Mesodermal cell (in vitro differentiated cells): Measurements from ENCODE around the gene ACTR8.

Experiments used
- H3K27ac ChIP-seq: 2 replicates; pipeline ENCODE4 v1.7.0; 2013; ENCODE audit warnings: mild to moderate bottlenecking, low read depth, low read length, moderate library complexity; ENCODE audit not compliant: severe bottlenecking
- H3K36me3 ChIP-seq: 2 replicates; pipeline ENCODE4 v1.7.1; 2013; ENCODE audit warnings: mild to moderate bottlenecking, low read length, moderate library complexity; ENCODE audit not compliant: control insufficient read depth, insufficient read depth
- H3K4me1 ChIP-seq: one replicate; pipeline ENCODE4 v1.7.1; 2013; ENCODE audit warnings: mild to moderate bottlenecking, low read length; ENCODE audit not compliant: insufficient read depth, control insufficient read depth, poor library complexity, severe bottlenecking
- H3K4me3 ChIP-seq: 2 replicates; pipeline ENCODE4 v1.7.0; 2013; ENCODE audit warnings: low read length, control low read depth, mild to moderate bottlenecking; ENCODE audit not compliant: insufficient read depth, poor library complexity, severe bottlenecking; ENCODE audit errors: extremely low read depth
- H3K9me3 ChIP-seq: 2 replicates; pipeline ENCODE4 v1.7.1; 2013; ENCODE audit warnings: mild to moderate bottlenecking, low read length, moderate library complexity; ENCODE audit not compliant: control insufficient read depth
- WGBS, 2 experiments: methylation state at CpG; one replicate each; pipeline ENCODE4 v1.1.5; 2013; ENCODE audit warnings: missing lambda C conversion rate in 2 of 2; ENCODE audit not compliant: insufficient coverage in 2 of 2; 5-methylcytosine and 5-hydroxymethylcytosine counted together

ACTR8 gene

GRCh38 chr3:53845103-53845880 lies 36.7 kb downstream of the ACTR8 start:
- H3K4me3 ChIP-seq: peak overlapping the region; percentile 50
- H3K4me1 ChIP-seq: no peaks in the 10 kb centered on the region
- H3K9me3 ChIP-seq: no peaks in the 10 kb centered on the region
- 19% methylated on average over 25 of the region's 25 CpGs for WGBS, 2 experiments
- H3K27ac ChIP-seq: no peak overlapping the region
- no peaks in the 10 kb centered on the region for H3K36me3 ChIP-seq

- Histone ChIP-seq H3K9me3 (no peaks in the 10 kb centered on the region), H3K27ac (no peak overlapping the region), H3K4me1 (no peaks in the 10 kb centered on the region), H3K4me3 (no peak overlapping the region), H3K36me3 (no peaks in the 10 kb centered on the region)
- 93 to 95% methylated on average over 7 to 8 of the region's 9 CpGs for WGBS, 2 experiments
Observed at GRCh38 chr3:53844262-53845102, 37.5 kb downstream of the ACTR8 start.

- Histone ChIP-seq H3K9me3 (no peaks in the 10 kb centered on the region), H3K36me3 (no peaks in the 10 kb centered on the region), H3K4me1 (no peaks in the 10 kb centered on the region), H3K27ac (no peak overlapping the region), H3K4me3 (no peak overlapping the region)
- 85 to 86% methylated on average over 7 to 8 of the region's 10 CpGs for WGBS, 2 experiments
Observed at GRCh38 chr3:53843195-53844177, 38.5 kb downstream of the ACTR8 start.

- H3K9me3 ChIP-seq: no peaks in the 10 kb centered on the region
- no peak overlapping the region for H3K27ac ChIP-seq
- H3K4me1 ChIP-seq: no peaks in the 10 kb centered on the region
- no peaks in the 10 kb centered on the region for H3K36me3 ChIP-seq
- 61 to 68% methylated on average over 8 to 11 of the region's 12 CpGs for WGBS, 2 experiments
- no peak overlapping the region for H3K4me3 ChIP-seq
Observed at GRCh38 chr3:53842436-53843194, 39.3 kb downstream of the ACTR8 start.

- Histone ChIP-seq H3K9me3 (no peaks in the 10 kb centered on the region), H3K4me3 (no peak overlapping the region), H3K36me3 (no peaks in the 10 kb centered on the region), H3K27ac (no peak overlapping the region), H3K4me1 (no peaks in the 10 kb centered on the region)
- 93% methylated on average over 4 of the region's 5 CpGs for WGBS, 2 experiments
Observed at GRCh38 chr3:53841296-53841695, 40.7 kb downstream of the ACTR8 start.

GRCh38 chr3:53837331-53837730 lies 44.6 kb downstream of the ACTR8 start:
- Histone ChIP-seq H3K4me1 (no peaks in the 10 kb centered on the region), H3K9me3 (no peaks in the 10 kb centered on the region), H3K4me3 (no peak overlapping the region), H3K36me3 (no peaks in the 10 kb centered on the region), H3K27ac (no peak overlapping the region)
- WGBS, 2 experiments: 92 to 96% methylated on average over 8 to 10 of the region's 10 CpGs

GRCh38 chr3:53836084-53836872 lies 45.7 kb downstream of the ACTR8 start:
- Histone ChIP-seq H3K4me3 (no peak overlapping the region), H3K36me3 (no peaks in the 10 kb centered on the region), H3K9me3 (no peaks in the 10 kb centered on the region), H3K27ac (no peak overlapping the region), H3K4me1 (no peaks in the 10 kb centered on the region)
- WGBS, 2 experiments: 91 to 94% methylated on average over 7 of the region's 9 CpGs

GRCh38 chr3:53835257-53835656 lies 46.7 kb downstream of the ACTR8 start:
- 86% methylated on average over 1 of the region's 1 CpG; no CpG with 5 or more reads in 1 of the 2 experiments for WGBS, 2 experiments

GRCh38 chr3:53834429-53835095 lies 47.4 kb downstream of the ACTR8 start:
- no peaks in the 10 kb centered on the region for H3K36me3 ChIP-seq
- H3K4me3 ChIP-seq: no peak overlapping the region
- H3K27ac ChIP-seq: no peak overlapping the region
- WGBS, 2 experiments: 93% methylated on average over 6 of the region's 6 CpGs
- no peaks in the 10 kb centered on the region for H3K4me1 ChIP-seq
- H3K9me3 ChIP-seq: no peaks in the 10 kb centered on the region

More at GRCh38 chr3:53835257-53835656, 46.7 kb downstream of the ACTR8 start:
- Histone ChIP-seq H3K4me3 (no peak overlapping the region), H3K36me3 (no peaks in the 10 kb centered on the region), H3K4me1 (no peaks in the 10 kb centered on the region), H3K9me3 (no peaks in the 10 kb centered on the region), H3K27ac (no peak overlapping the region)
